ENCODE data around the gene KDF1. TPM values are rescaled to one million over a fixed set of nuclear protein-coding genes. Genes with fewer than 3 reads are reported as not detected.

KDF1 gene
- total and polyA plus RNA-seq, 7 experiments from 2014 or later: 1.7 to 9.5 (median 2.2) TPM; not detected in 1

DNA sequence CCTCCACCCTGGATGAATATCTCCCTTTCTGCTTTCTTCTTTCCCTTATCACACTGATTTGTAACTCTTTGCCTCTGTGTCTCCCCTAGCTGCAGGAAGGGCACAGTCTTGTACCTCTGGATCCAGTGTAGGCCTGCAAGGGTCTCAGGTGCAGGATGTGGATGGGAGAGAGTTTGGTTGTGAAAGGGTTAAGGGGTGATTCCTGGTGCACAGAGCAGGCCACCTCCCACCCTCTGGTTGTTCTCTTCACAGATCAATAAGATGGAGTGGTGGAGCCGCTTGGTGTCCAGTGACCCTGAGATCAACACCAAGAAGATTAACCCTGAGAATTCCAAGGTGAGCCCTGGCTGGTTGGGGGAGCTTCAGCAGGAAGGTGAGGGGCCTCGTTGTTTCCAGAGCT lies 15.1 kb downstream of the KDF1 start:
- Mint-ChIP-seq H3K4me3 (no peak overlapping the region), H3K36me3 (peaks cover 16 to 22% (median 19%) of the 10 kb centered on the region in 5 donors), H3K4me1 (no peaks in the 10 kb centered on the region), H3K27me3 (no peaks in the 10 kb centered on the region), H3K9me3 (no peaks in the 10 kb centered on the region), H3K27ac (peak overlapping the region in 1 of 9 donors; percentile 26)
- no peaks in the 10 kb centered on the region for H3K9me3 ChIP-seq (ENCODE audit: control insufficient read depth in 2 of 3, low read length in 3 of 3)
- H3K4me3 ChIP-seq (ENCODE audit: low read length): no peak overlapping the region
- ChIA-PET CTCF (no interaction called here), POLR2A (interaction anchor here (0.5 to 0.6 kb wide), 2 partner anchors 10 to 1990 kb away, joined by 3 to 4 read pairs; no protein-coding TSS in a partner anchor)
- H3K4me1 ChIP-seq (ENCODE audit: control insufficient read depth in 2 of 2, insufficient read depth in 2 of 2, low read length in 2 of 2): no peaks in the 10 kb centered on the region
- no peaks in the 10 kb centered on the region for H3K27me3 ChIP-seq (ENCODE audit: control insufficient read depth in 2 of 2, insufficient read depth in 2 of 2, low read length in 2 of 2)
- peaks cover 5 to 59% (median 15%) of the 10 kb centered on the region in 3 experiments for H3K36me3 ChIP-seq (ENCODE audit: control insufficient read depth in 2 of 3, insufficient read depth in 3 of 3, low read length in 3 of 3)
- no peak for DNase-seq
- intact Hi-C loops (cut with micrococcal nuclease): no loop called here
- no peak overlapping the region for H3K27ac ChIP-seq (ENCODE audit: low read depth, low read length)
- no peak for ATAC-seq

DNA sequence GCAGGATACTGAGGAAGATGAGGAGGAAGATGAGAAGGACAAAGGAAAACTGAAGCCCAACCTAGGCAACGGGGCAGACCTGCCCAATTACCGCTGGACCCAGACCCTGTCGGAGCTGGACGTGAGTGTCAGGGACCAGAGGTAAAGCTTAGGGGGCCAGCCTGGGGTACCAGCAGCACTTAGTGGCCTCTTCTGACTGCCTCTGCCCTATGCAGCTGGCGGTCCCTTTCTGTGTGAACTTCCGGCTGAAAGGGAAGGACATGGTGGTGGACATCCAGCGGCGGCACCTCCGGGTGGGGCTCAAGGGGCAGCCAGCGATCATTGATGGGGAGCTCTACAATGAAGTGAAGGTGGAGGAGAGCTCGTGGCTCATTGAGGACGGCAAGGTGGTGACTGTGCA lies 17.6 kb downstream of the KDF1 start:
- CTCF ChIA-PET: interaction anchor here (0.5 kb wide), 1 partner anchor 1428 kb away, joined by 3 read pairs; no protein-coding TSS in a partner anchor
- ATAC-seq: no peak
- H3K27ac Mint-ChIP-seq: peak overlapping the region in 1 of 9 donors; percentile 38

DNA sequence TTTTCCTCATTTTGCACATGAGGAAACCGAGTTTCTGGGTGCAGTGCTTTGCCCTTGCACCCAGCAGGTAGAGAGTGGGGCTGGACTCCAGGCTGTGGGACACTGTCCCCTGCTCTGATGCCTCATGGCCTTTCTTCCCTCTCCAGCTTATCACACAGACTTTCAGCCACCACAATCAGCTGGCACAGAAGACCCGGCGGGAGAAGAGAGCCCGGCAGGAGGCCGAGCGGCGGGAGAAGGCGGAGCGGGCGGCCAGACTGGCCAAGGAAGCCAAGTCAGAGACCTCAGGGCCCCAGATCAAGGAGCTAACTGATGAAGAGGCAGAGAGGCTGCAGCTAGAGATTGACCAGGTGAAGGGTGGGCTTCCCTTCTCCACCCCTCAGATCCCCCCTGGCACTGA lies 19.0 kb downstream of the KDF1 start:
- DNase-seq: no peak
- Histone ChIP-seq H3K36me3 (ENCODE audit: control insufficient read depth in 2 of 3, insufficient read depth in 3 of 3, low read length in 3 of 3) (peaks cover 5 to 66% (median 15%) of the 10 kb centered on the region in 3 experiments), H3K4me3 (ENCODE audit: low read length) (no peak overlapping the region), H3K9me3 (ENCODE audit: control insufficient read depth in 2 of 3, low read length in 3 of 3) (no peaks in the 10 kb centered on the region), H3K4me1 (ENCODE audit: control insufficient read depth in 2 of 2, insufficient read depth in 2 of 2, low read length in 2 of 2) (no peaks in the 10 kb centered on the region), H3K27ac (ENCODE audit: low read depth, low read length) (no peak overlapping the region), H3K27me3 (ENCODE audit: control insufficient read depth in 2 of 2, insufficient read depth in 2 of 2, low read length in 2 of 2) (no peaks in the 10 kb centered on the region)
- intact Hi-C loops (cut with micrococcal nuclease): no loop called here
- Mint-ChIP-seq H3K27ac (no peak overlapping the region), H3K9me3 (no peaks in the 10 kb centered on the region), H3K36me3 (peaks cover 16 to 22% (median 19%) of the 10 kb centered on the region in 5 donors), H3K4me3 (no peak overlapping the region), H3K27me3 (no peaks in the 10 kb centered on the region), H3K4me1 (peaks cover 0 to 5% (median 0%) of the 10 kb centered on the region in 7 donors)
- ATAC-seq: no peak
- ChIA-PET POLR2A (no interaction called here), CTCF (no interaction called here)

More for the DNA sequence above, 17.6 kb downstream of the KDF1 start:
- Histone ChIP-seq H3K36me3 (ENCODE audit: control insufficient read depth in 2 of 3, insufficient read depth in 3 of 3, low read length in 3 of 3) (peaks cover 5 to 70% (median 15%) of the 10 kb centered on the region in 3 experiments), H3K4me3 (ENCODE audit: low read length) (no peak overlapping the region), H3K27me3 (ENCODE audit: control insufficient read depth in 2 of 2, insufficient read depth in 2 of 2, low read length in 2 of 2) (no peaks in the 10 kb centered on the region), H3K4me1 (ENCODE audit: control insufficient read depth in 2 of 2, insufficient read depth in 2 of 2, low read length in 2 of 2) (no peaks in the 10 kb centered on the region), H3K9me3 (ENCODE audit: control insufficient read depth in 2 of 3, low read length in 3 of 3) (no peaks in the 10 kb centered on the region), H3K27ac (ENCODE audit: low read depth, low read length) (no peak overlapping the region)
- Mint-ChIP-seq H3K4me3 (no peak overlapping the region), H3K36me3 (peaks cover 16 to 22% (median 19%) of the 10 kb centered on the region in 5 donors), H3K27me3 (no peaks in the 10 kb centered on the region), H3K9me3 (no peaks in the 10 kb centered on the region), H3K4me1 (peaks cover 0 to 5% (median 0%) of the 10 kb centered on the region in 7 donors)
- POLR2A ChIA-PET: no interaction called here
- DNase-seq: no peak
- intact Hi-C loops (cut with micrococcal nuclease): no loop called here

DNA sequence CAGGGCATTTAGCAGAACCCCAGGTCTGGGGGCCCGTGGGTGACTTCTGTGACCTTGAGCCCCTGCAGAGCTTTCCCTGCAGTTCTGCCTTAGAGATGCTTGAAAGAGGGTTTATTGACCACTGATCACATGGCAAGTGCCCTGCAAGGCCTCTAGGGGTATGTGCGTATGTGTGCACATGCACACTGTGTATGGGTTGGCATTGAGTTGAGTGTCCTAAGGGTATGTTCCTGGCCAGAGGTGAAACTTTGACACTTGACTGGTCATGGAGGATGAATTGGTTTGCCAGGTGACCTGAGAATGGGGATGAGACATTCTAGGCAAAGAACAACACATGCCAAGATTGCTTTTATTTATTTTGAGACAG lies 21.6 kb downstream of the KDF1 start:
- Histone ChIP-seq H3K9me3 (ENCODE audit: control insufficient read depth in 2 of 3, low read length in 3 of 3) (no peaks in the 10 kb centered on the region), H3K27ac (ENCODE audit: low read depth, low read length) (no peak overlapping the region), H3K4me1 (ENCODE audit: control insufficient read depth in 2 of 2, insufficient read depth in 2 of 2, low read length in 2 of 2) (no peaks in the 10 kb centered on the region), H3K4me3 (ENCODE audit: low read length) (no peak overlapping the region), H3K36me3 (ENCODE audit: control insufficient read depth in 2 of 3, insufficient read depth in 3 of 3, low read length in 3 of 3) (peaks cover 0 to 57% (median 15%) of the 10 kb centered on the region in 3 experiments), H3K27me3 (ENCODE audit: control insufficient read depth in 2 of 2, insufficient read depth in 2 of 2, low read length in 2 of 2) (no peaks in the 10 kb centered on the region)
- Mint-ChIP-seq H3K4me3 (no peak overlapping the region), H3K36me3 (peaks cover 6 to 16% (median 10%) of the 10 kb centered on the region in 5 donors), H3K27me3 (no peaks in the 10 kb centered on the region), H3K27ac (peak overlapping the region in 2 of 9 donors; percentile 14 to 24), H3K9me3 (no peaks in the 10 kb centered on the region), H3K4me1 (peaks cover 0 to 5% (median 3%) of the 10 kb centered on the region in 7 donors)
- CTCF ChIA-PET: interaction anchor here (0.6 kb wide), 1 partner anchor 22 kb away, joined by 3 read pairs; no protein-coding TSS in a partner anchor
- intact Hi-C loops (cut with micrococcal nuclease): no loop called here
- ATAC-seq (no peak), DNase-seq (no peak)
- POLR2A ChIA-PET: no interaction called here

DNA sequence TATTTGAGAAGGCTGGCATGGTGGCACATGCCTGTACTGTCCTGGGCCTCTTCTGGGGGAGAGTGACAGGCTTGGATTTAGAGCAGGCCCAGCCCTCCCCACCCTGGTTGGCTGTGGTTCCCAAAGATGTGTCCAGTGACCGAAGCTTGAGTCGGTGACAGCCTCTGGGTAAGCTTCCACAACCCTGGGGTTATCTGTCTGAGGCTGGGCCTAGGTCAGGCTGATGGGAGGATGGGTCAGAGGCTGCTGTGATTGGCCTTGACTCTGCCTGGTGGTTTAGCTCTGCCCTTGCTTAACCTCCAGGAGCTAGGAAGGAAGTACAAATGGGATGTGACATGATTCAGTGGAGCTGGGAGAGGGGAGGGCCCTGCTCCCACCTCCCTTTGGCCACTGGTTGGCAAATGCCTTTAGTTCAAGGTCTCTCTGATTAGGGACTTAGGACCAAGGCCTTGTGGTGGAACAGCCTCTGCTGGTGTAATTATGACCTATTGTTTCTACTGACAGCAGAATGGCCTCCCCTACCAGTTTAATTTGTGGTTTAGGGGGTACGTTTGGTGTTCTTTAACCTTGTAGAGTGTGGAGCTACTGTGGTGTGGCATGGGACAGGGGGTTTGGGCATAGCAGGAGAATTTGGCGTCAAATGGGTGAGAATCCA lies 22.1 kb downstream of the KDF1 start:
- DNase-seq (no peak), ATAC-seq (no peak)
- ChIA-PET CTCF (interaction anchor here (0.6 kb wide), 1 partner anchor 23 kb away, joined by 3 read pairs; no protein-coding TSS in a partner anchor), POLR2A (no interaction called here)
- Histone ChIP-seq H3K4me1 (ENCODE audit: control insufficient read depth in 2 of 2, insufficient read depth in 2 of 2, low read length in 2 of 2) (no peaks in the 10 kb centered on the region), H3K27ac (ENCODE audit: low read depth, low read length) (no peak overlapping the region), H3K27me3 (ENCODE audit: control insufficient read depth in 2 of 2, insufficient read depth in 2 of 2, low read length in 2 of 2) (no peaks in the 10 kb centered on the region), H3K36me3 (ENCODE audit: control insufficient read depth in 2 of 3, insufficient read depth in 3 of 3, low read length in 3 of 3) (peaks cover 0 to 52% (median 14%) of the 10 kb centered on the region in 3 experiments), H3K4me3 (ENCODE audit: low read length) (no peak overlapping the region), H3K9me3 (ENCODE audit: control insufficient read depth in 2 of 3, low read length in 3 of 3) (no peaks in the 10 kb centered on the region)
- H3K4me1 Mint-ChIP-seq: peaks cover 0 to 5% (median 3%) of the 10 kb centered on the region in 7 donors
- no peaks in the 10 kb centered on the region for H3K27me3 Mint-ChIP-seq
- intact Hi-C loops (cut with micrococcal nuclease): no loop called here
- H3K9me3 Mint-ChIP-seq: no peaks in the 10 kb centered on the region
- H3K4me3 Mint-ChIP-seq: peak overlapping the region in 1 of 10 donors; percentile 38
- peak overlapping the region in 1 of 9 donors; percentile 24 for H3K27ac Mint-ChIP-seq
- peaks cover 8 to 12% (median 10%) of the 10 kb centered on the region in 5 donors for H3K36me3 Mint-ChIP-seq

DNA sequence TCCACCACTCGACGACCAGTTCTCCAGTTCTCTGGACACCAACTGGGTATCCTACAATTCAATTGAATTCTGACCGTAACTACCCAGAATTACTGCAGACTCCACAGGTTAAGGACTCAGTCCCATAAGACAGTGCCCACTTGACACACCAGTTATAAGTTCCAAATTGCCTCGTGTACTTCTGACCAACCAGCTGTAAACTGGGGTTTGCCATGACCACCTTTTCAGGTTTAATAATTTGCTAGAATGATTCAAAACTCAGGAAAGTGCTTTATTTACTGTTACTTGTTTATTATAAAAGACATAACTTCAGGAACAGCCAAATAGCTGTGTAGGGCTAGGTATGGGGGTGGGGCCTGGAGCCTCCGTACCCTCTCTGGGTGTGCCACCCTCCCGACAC lies 23.4 kb downstream of the KDF1 start:
- Mint-ChIP-seq H3K4me3 (no peak overlapping the region), H3K27ac (no peak overlapping the region), H3K36me3 (peaks cover 4 to 12% (median 6%) of the 10 kb centered on the region in 5 donors), H3K4me1 (peaks cover 0 to 9% (median 4%) of the 10 kb centered on the region in 7 donors), H3K9me3 (no peaks in the 10 kb centered on the region), H3K27me3 (no peaks in the 10 kb centered on the region)
- peaks cover 0 to 45% (median 3%) of the 10 kb centered on the region in 3 experiments for H3K36me3 ChIP-seq (ENCODE audit: control insufficient read depth in 2 of 3, insufficient read depth in 3 of 3, low read length in 3 of 3)
- no peaks in the 10 kb centered on the region for H3K4me1 ChIP-seq (ENCODE audit: control insufficient read depth in 2 of 2, insufficient read depth in 2 of 2, low read length in 2 of 2)
- no peak overlapping the region for H3K27ac ChIP-seq (ENCODE audit: low read depth, low read length)
- DNase-seq (no peak), ATAC-seq (no peak)
- H3K27me3 ChIP-seq (ENCODE audit: control insufficient read depth in 2 of 2, insufficient read depth in 2 of 2, low read length in 2 of 2): no peaks in the 10 kb centered on the region
- H3K4me3 ChIP-seq (ENCODE audit: low read length): no peak overlapping the region
- ChIA-PET POLR2A (interaction anchor here (1.1 kb wide), 1 partner anchor 13 kb away, joined by 3 read pairs; no protein-coding TSS in a partner anchor), CTCF (no interaction called here)
- intact Hi-C loops (cut with micrococcal nuclease): no loop called here
- H3K9me3 ChIP-seq (ENCODE audit: control insufficient read depth in 2 of 3, low read length in 3 of 3): no peaks in the 10 kb centered on the region

DNA sequence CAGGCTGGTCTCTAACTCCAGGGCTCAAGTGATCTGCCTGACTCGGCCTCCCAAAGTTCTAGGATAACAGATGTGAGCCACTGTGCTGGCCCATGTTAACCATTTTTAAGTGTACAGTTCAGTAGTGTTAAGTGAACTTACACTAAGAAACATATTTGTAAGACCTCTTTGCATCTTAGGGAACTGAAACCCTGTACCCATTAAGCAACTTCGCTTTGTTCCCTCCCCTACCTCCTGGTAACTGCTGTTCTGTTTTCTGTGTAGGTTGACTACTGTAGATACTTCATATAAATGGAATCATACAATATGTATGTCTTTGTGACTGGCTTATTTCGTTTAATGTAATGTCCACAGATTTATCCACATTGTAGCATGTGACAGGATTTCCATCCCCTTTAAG lies 27.7 kb downstream of the KDF1 start:
- no peak for DNase-seq
- H3K27me3 ChIP-seq (ENCODE audit: control insufficient read depth in 2 of 2, insufficient read depth in 2 of 2, low read length in 2 of 2): no peaks in the 10 kb centered on the region
- ATAC-seq: peak; percentile 73
- peaks cover 0 to 49% (median 0%) of the 10 kb centered on the region in 3 experiments for H3K36me3 ChIP-seq (ENCODE audit: control insufficient read depth in 2 of 3, insufficient read depth in 3 of 3, low read length in 3 of 3)
- intact Hi-C loops (cut with micrococcal nuclease): no loop called here
- H3K4me3 ChIP-seq (ENCODE audit: low read length): no peak overlapping the region
- CTCF ChIA-PET: no interaction called here
- Mint-ChIP-seq H3K9me3 (no peaks in the 10 kb centered on the region), H3K36me3 (peaks cover 4 to 24% (median 12%) of the 10 kb centered on the region in 5 donors), H3K4me3 (no peak overlapping the region), H3K27ac (no peak overlapping the region), H3K27me3 (no peaks in the 10 kb centered on the region), H3K4me1 (peaks cover 0 to 12% (median 9%) of the 10 kb centered on the region in 7 donors)
- H3K27ac ChIP-seq (ENCODE audit: low read depth, low read length): no peak overlapping the region
- no peaks in the 10 kb centered on the region for H3K4me1 ChIP-seq (ENCODE audit: control insufficient read depth in 2 of 2, insufficient read depth in 2 of 2, low read length in 2 of 2)
- no peaks in the 10 kb centered on the region for H3K9me3 ChIP-seq (ENCODE audit: control insufficient read depth in 2 of 3, low read length in 3 of 3)
- POLR2A ChIA-PET: no interaction called here
